Loucy (cell line): ENCODE data around the gene EFL1.
A peak's percentile ranks its signal among the peaks of the same experiment; 100 is the strongest.
"Not testable (repeated sequence)": the region's sequence is repeated elsewhere in the genome, so short reads cannot be mapped to it uniquely, and the experiment has no call there.

Experiments used
- H2AFZ ChIP-seq: fragments of 200-600 bp; sonication (generic); 2 replicates; pipeline ENCODE4 v1.6.0; 2016; ENCODE audit warnings: antibody characterized with exemption, mild to moderate bottlenecking, low read length, moderate library complexity
- H3F3A ChIP-seq: fragments of 200-600 bp; 2 replicates; pipeline ENCODE4 v1.6.0; 2016; ENCODE audit warnings: antibody characterized with exemption, low read depth, mild to moderate bottlenecking
- H3K27me3 ChIP-seq: fragments of 200-600 bp; sonication (generic); 2 replicates; pipeline ENCODE4 v1.6.1; 2014; ENCODE audit warnings: low read length, mild to moderate bottlenecking; ENCODE audit not compliant: insufficient read depth, poor library complexity, severe bottlenecking
- H3K36me3 ChIP-seq: fragments of 200-600 bp; sonication (generic); 2 replicates; pipeline ENCODE4 v1.6.1; 2016; ENCODE audit warnings: low read length; ENCODE audit not compliant: insufficient read depth
- H3K4me1 ChIP-seq: fragments of 200-600 bp; sonication (generic); 2 replicates; pipeline ENCODE4 v1.5.1; 2014; ENCODE audit warnings: low read length, mild to moderate bottlenecking; ENCODE audit not compliant: insufficient read depth, poor library complexity, severe bottlenecking
- H3K4me2 ChIP-seq: fragments of 200-600 bp; sonication (generic); 2 replicates; pipeline ENCODE4 v1.6.0; 2014; ENCODE audit warnings: antibody characterized with exemption, low read length, low read depth, mild to moderate bottlenecking; ENCODE audit not compliant: poor library complexity, severe bottlenecking
- H3K4me3 ChIP-seq: fragments of 200-600 bp; sonication (generic); 2 replicates; pipeline ENCODE4 v1.5.1; 2014; ENCODE audit warnings: low read length, mild to moderate bottlenecking, mixed read lengths; ENCODE audit not compliant: poor library complexity, severe bottlenecking
- H3K79me2 ChIP-seq: fragments of 200-600 bp; sonication (generic); 2 replicates; pipeline ENCODE4 v1.6.1; 2014; ENCODE audit warnings: low read length; ENCODE audit not compliant: insufficient read depth
- H3K9ac ChIP-seq: fragments of 200-600 bp; sonication (generic); 2 replicates; pipeline ENCODE4 v1.6.0; 2014; ENCODE audit warnings: mild to moderate bottlenecking, low read depth, low read length, moderate library complexity; ENCODE audit not compliant: poor library complexity, severe bottlenecking
- H3K9me2 ChIP-seq: fragments of 200-600 bp; sonication (generic); replicated peaks from 2 replicates; pipeline ENCODE4 v1.6.1; 2016; ENCODE audit warnings: low read depth, low read length, mixed read lengths
- H3K9me3 ChIP-seq: fragments of 200-600 bp; sonication (generic); 2 replicates; pipeline ENCODE4 v1.6.1; 2014; ENCODE audit warnings: mild to moderate bottlenecking, antibody characterized with exemption, low read length, low read depth; ENCODE audit not compliant: insufficient read depth
- H4K20me1 ChIP-seq: fragments of 200-600 bp; sonication (generic); 2 replicates; pipeline ENCODE4 v1.6.0; 2014; ENCODE audit warnings: antibody characterized with exemption, low read length, mild to moderate bottlenecking; ENCODE audit not compliant: insufficient read depth, poor library complexity, severe bottlenecking
- EZH2phosphoT487 ChIP-seq: fragments of 200-600 bp; IDR thresholded peaks from 2 replicates; pipeline ENCODE4 v1.6.1; 2018; ENCODE audit warnings: antibody characterized with exemption, mild to moderate bottlenecking, moderate library complexity, borderline replicate concordance
- TF ChIP-seq, protein P1 (sequence below): fragments of 200-600 bp; sonication (generic); conservative IDR thresholded peaks from 2 replicates; pipeline ENCODE4 v1.5.1; 2014; ENCODE audit warnings: mild to moderate bottlenecking, antibody characterized with exemption, low read length

The EFL1 gene

DNA sequence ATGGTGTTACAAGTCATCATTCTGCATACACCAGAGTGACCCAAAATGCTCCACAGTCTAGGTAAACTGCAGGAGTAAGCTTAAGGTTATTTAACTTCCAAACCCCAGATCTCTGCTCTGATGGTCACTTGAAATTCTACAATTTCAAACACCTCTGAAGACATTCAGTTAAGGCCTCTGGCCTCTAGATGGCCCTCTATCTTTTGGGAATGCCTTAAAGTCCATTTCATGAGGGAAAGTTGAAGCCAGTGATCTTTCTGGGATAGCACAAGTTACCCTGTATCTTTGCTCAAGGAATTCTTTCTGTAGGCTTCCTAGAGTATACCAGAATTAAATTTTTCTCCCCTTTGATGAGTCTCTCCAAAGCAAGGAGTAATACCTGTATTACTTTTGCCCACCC lies 18.7 kb upstream of the EFL1 start:
- not testable (repeated sequence) for H3K27me3 ChIP-seq, H3K4me2 ChIP-seq, H4K20me1 ChIP-seq, H3K4me1 ChIP-seq, H3K36me3 ChIP-seq, H3K9me3 ChIP-seq, H3K4me3 ChIP-seq, H3K9ac ChIP-seq, H2AFZ ChIP-seq, H3K79me2 ChIP-seq, H3K9me2 ChIP-seq, H3F3A ChIP-seq
- TF ChIP-seq, protein P1, sequence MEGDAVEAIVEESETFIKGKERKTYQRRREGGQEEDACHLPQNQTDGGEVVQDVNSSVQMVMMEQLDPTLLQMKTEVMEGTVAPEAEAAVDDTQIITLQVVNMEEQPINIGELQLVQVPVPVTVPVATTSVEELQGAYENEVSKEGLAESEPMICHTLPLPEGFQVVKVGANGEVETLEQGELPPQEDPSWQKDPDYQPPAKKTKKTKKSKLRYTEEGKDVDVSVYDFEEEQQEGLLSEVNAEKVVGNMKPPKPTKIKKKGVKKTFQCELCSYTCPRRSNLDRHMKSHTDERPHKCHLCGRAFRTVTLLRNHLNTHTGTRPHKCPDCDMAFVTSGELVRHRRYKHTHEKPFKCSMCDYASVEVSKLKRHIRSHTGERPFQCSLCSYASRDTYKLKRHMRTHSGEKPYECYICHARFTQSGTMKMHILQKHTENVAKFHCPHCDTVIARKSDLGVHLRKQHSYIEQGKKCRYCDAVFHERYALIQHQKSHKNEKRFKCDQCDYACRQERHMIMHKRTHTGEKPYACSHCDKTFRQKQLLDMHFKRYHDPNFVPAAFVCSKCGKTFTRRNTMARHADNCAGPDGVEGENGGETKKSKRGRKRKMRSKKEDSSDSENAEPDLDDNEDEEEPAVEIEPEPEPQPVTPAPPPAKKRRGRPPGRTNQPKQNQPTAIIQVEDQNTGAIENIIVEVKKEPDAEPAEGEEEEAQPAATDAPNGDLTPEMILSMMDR = peak; percentile 47

DNA sequence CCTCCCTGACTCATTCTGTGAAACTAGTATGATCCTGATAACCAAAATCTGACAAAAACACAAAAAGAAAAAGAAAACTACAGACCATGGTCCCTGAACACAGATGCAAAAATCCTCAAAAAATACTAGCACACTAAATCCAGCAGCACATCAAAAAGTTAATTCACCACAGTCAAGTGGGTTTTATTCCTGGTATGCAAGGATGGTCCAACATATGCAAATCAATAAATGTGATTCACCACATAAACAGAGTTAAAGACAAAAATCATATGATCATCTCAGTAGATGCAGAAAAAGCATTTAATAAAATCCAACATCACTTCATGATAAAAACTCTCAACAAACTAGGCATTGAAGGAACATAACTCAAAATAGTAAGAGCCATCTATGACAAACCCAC lies 12.9 kb upstream of the EFL1 start:
- Histone ChIP-seq H3K9me2 (no peaks in the 10 kb centered on the region), H3K4me1 (no peaks in the 10 kb centered on the region), H3K27me3 (no peaks in the 10 kb centered on the region), H3K4me2 (no peak overlapping the region), H3K9me3 (no peaks in the 10 kb centered on the region; the same call in 1 of the 2 replicates), H2AFZ (no peak overlapping the region), H4K20me1 (no peaks in the 10 kb centered on the region), H3K79me2 (no peaks in the 10 kb centered on the region), H3K4me3 (no peak overlapping the region), H3F3A (no peaks in the 10 kb centered on the region), H3K9ac (no peak overlapping the region), H3K36me3 (no peaks in the 10 kb centered on the region)
- TF ChIP-seq, protein P1 = no peak
- no peak for TF ChIP-seq EZH2phosphoT487

DNA sequence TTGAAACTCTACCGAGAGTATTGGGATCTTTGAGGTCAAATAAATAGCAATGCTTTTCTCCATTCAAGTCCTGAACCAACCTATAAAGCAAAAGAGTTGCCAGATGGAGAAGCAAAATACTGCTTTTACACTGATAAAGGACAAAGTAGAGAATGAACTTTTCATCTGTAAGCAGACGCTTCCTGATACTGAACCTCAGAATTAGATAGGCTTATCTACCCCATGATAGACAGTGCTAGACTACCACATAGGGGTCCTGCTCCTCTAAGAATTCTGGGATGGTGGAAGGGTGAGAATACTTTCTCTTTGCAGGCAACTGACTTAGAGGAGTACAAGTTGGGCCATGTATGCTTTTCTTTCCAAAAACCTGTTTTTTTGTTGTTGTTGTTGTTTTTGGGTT lies 9.6 kb upstream of the EFL1 start:
- H2AFZ ChIP-seq = no peak overlapping the region
- H4K20me1 ChIP-seq = no peaks in the 10 kb centered on the region
- TF ChIP-seq, protein P1 = no peak
- TF ChIP-seq EZH2phosphoT487 = no peak
- H3F3A ChIP-seq = no peaks in the 10 kb centered on the region
- no peaks in the 10 kb centered on the region; the same call in 1 of the 2 replicates for H3K9me3 ChIP-seq
- H3K79me2 ChIP-seq = no peaks in the 10 kb centered on the region
- H3K9me2 ChIP-seq = no peaks in the 10 kb centered on the region
- no peak overlapping the region for H3K4me2 ChIP-seq
- H3K4me3 ChIP-seq = no peak overlapping the region
- H3K27me3 ChIP-seq = no peaks in the 10 kb centered on the region
- H3K9ac ChIP-seq = no peak overlapping the region
- H3K4me1 ChIP-seq = no peaks in the 10 kb centered on the region
- H3K36me3 ChIP-seq = no peaks in the 10 kb centered on the region

DNA sequence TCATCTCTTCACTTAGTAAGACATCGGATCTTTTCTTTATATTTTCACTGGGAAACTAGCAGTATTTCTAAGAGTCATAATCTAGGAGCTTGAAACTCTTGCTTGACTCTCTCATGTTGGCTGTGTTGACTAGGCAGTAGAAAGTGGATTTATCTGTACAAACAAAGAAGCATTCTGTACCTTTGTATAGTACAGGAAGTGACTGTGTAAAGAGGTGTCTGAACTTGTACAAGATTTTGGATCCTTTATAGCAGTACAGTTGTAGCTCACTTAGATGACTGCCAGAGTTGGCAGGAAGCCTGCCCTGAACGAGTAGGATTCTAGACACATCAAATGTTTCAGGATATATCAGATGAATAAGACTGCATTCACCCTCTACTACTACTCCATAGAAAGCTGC lies 5.9 kb upstream of the EFL1 start:
- not testable (repeated sequence) for H3K9ac ChIP-seq, H3K4me3 ChIP-seq, H3K27me3 ChIP-seq, H3K9me2 ChIP-seq, H3K9me3 ChIP-seq, H3K79me2 ChIP-seq, H3K4me2 ChIP-seq, H4K20me1 ChIP-seq, H3K4me1 ChIP-seq, H3F3A ChIP-seq, H3K36me3 ChIP-seq
- H2AFZ ChIP-seq = peak overlapping the region; percentile 44; the same call in 1 of the 2 replicates

DNA sequence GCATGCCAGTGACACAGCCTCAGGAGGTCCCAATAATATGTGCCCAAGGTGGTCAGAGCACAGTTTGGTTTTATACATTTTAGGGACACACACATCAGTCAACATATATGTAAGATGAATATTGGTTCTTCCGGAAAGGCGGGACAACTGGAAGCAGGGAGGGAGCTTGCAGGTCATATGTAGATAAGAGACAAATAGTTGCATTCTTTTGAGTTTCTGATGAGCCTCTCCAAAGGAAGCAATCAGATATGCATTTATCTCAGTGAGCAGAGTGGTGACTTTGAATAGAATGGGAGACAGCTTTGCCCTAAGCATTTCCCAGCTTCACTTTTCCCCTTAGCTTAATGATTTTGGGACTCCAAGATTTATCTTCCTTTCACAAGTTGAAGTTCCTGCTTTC lies 4.6 kb upstream of the EFL1 start:
- not testable (repeated sequence) for H3K36me3 ChIP-seq, H3K79me2 ChIP-seq, H3K4me1 ChIP-seq, H3K9me2 ChIP-seq, H2AFZ ChIP-seq, H3K27me3 ChIP-seq, H3K9me3 ChIP-seq, H4K20me1 ChIP-seq, H3K9ac ChIP-seq, H3K4me2 ChIP-seq, H3F3A ChIP-seq, H3K4me3 ChIP-seq
